ENCODE measurements around the gene NEU1.
"Not testable (repeated sequence)": the region's sequence is repeated elsewhere in the genome, so short reads cannot be mapped to it uniquely, and the experiment has no call there.

GRCh38 chr6:31820399-31820798 is 42.2 kb downstream of the NEU1 start:
- not testable (repeated sequence) for TF ChIP-seq CTCF, POLR2A (IDR thresholded peaks at IDR 0.05)

Measured in thyroid gland (tissue), 4 donors.